Heart left ventricle (tissue), 13 donors: ENCODE data around the gene RPS15.

Experiments used
- CTCF ChIP-seq, 12 donors: fragments of 200-600 bp; sonication (generic) in 4 of 12; IDR thresholded peaks; one replicate each; pipeline versions ENCODE4 v1.5.0 to v1.8.0; 2018 to 2022; ENCODE audit warnings: antibody characterized with exemption in 12 of 12, mild to moderate bottlenecking in 5 of 12
- POLR2A ChIP-seq, 2 donors: fragments of 450-650 bp; IDR thresholded peaks; one replicate each; pipeline ENCODE4 v1.6.1; 2017; ENCODE audit warnings: antibody characterized with exemption in 2 of 2, mild to moderate bottlenecking in 2 of 2, moderate library complexity in 2 of 2
- donor health status: ischemic (EF 13 %, LVEDD 7.1; RV severe dilation, severe dysfunction).
- donor health status: DM: no; HTN: yes; CAD: no.
- donor health status: DM: no; HTN: no; CAD: no.
- donor health status: ischemic (EF 25% LVEDD 6.9; RV normal size, moderate dysfunction).
- donor health status: ischemic (EF 25% LVEDD 5.7; RV mildly dilated, moderate dysfunction).
- donor health status: ischemic (EF 35%, LVEDD 5.7; RV mildly dilated, moderate dysfunction).
- donor health status: nonischemic (EF 11% LVEDD 7.7; RV severe dilation, severe dysfunction).
- donor health status: DM: yes; HTN: yes; CAD: no.
- donor health status: PGD.
- donor health status: ischemic (EF 29% LVEDD 5.4; RV normal size, mild dysfunction).
- donor health status: nonischemic (EF 23%, LVEDD 6.1; RV moderate dilation, normal function).

- TF ChIP-seq CTCF (IDR thresholded peaks at IDR 0.05) (no peak), POLR2A (IDR thresholded peaks at IDR 0.05) (no peak)
These were observed 7.9 kb downstream of the RPS15 start for GRCh38 chr19:1445932-1446712.
